Measurements from ENCODE around the gene UNKL.
"Not testable (repeated sequence)": the region's sequence is repeated elsewhere in the genome, so short reads cannot be mapped to it uniquely, and the experiment has no call there.

The UNKL gene

DNA sequence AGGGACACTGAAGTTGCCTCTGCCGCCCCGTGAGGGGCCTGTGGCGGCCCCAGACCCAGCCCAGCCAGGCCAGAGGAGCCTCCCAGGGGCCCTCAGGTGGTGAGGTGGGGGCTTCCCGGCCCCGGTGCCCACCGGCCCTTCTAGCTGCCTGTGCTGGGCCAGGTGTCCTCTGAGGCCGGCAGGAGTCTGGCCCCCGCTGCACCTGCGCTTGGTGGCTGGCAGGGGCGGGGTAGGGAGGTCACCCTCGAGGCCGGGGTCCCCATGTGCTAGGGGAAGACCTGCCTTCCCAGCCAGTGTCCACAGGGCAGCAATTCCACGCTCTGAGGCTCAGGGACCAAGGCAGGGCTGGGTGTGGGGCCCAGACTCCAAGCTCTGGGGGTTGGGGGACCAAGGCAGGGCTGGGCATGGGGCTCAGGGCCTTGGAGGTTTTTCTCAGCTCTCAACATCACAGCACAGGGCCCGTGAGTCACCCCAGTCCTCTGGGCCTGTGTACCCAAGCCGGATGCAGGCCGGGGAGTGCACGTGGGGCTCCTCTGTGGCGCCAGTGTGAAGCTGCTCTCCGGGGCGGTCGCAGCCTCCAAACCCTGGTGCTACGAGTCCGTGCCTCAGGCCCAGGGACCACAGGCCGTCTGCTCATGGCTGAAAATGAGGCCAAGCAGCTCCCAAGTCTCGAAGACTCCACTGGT lies 31.2 kb upstream of the UNKL start:
- DNase-seq = no peak

DNA sequence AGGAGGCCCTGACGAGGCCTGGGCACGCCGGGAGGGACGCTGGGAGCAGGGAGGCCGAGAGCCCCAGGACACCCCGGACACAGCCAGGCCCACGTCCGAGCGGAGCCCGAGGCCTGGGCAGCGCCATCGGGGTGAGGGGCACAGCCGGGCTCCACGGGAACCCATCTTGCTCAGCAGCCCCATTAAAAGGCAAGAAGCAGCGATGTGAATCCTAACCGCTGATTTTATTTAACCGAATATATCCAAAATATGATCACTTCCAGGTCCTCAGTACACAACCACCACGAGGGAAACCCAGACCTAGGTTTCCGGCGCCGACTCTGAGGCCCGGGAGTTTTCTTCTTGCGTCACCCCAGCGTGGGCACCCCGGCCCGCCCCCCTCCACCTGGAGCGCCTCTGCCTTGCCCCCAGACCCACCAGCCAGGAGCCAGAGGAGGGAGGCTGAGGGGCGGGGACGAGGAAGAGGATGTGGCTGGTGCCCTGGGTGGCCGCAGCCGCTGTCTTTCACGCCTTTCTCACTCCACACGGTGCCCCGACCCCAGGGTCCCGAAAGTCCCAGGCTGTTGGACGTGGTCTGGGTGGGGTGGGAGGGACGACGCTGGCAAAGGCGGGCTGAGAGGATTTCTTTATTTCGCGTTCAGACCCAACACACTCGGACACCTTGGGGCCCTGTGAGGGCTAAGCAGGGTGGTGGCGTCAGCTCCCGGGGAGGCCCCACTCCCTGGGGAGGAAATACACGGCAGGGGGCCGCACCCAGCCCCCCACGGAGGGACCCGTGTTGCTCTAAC lies 30.4 kb upstream of the UNKL start:
- no peak for DNase-seq

DNA sequence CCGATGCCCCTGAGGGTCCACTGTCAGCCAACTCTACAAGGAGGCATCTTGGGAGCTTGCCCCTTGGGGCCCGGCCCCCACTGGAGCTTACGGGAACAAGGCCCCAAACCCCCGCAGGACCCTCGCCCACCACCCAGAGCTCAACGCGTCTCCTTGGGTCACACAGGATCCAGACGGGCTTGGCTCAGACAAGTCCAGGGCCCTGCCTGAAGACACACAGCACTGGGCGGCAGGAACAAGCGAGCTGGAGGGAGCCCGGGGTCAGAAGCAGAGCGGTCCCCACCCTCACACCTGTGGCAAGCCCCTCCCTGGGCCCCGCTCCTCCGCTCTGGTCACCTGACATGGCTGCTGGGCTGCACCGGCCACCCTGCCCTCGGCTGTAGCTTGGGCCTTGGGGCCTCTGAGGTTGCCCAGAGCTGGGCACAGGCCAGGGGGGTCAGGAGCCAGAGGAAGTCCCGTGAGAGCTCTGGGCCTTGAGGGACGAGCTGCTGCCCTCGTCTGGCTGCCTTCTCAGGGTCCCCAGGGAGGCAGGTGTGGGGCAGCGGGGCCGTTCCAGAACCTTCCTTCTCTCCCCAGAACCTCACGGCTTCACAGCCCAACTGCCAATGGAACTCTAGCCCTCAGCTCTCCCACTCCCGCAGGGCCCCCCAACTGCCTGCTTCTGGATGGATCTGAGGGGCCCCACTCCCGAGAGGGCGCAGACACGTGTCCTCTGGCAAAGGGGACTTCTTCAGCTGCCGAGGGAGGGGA lies 29.7 kb upstream of the UNKL start, which contains the start of gene CCDC154:
Gene CCDC154, minus strand, starts transcription at position 577 of the 750 bp plus-strand sequence. Its CDS starts 234 bp downstream, at position 343.
- no peak for DNase-seq

DNA sequence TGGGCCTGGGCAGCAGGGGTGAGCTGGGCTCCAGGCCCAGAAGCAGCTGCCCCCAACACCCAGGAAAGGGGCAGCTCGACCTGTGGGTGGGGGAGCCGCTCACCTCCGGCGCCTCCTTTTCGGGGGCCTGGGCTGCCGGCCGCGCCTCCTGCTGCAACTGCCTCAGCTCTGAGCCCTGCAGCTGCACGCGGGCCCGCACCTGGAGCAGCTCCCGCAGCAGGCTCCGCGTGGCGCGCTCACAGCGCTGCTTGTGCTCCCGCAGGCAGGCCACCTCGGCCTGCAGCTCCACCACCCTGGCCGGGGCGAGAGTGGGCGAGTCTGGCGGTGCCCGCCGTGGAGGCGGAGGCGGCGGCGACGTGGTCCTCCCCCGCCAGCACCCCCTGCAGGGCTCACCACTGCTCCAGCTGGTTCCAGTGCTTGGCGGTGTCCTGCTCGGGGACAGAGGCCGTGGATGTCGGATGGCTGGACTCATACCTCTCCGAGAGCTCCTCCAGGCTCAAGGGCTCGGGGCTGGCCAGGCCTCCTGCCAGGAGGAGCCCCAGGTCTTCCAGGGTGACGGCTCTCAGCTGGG lies 29.0 kb upstream of the UNKL start:
- no peak for DNase-seq

DNA sequence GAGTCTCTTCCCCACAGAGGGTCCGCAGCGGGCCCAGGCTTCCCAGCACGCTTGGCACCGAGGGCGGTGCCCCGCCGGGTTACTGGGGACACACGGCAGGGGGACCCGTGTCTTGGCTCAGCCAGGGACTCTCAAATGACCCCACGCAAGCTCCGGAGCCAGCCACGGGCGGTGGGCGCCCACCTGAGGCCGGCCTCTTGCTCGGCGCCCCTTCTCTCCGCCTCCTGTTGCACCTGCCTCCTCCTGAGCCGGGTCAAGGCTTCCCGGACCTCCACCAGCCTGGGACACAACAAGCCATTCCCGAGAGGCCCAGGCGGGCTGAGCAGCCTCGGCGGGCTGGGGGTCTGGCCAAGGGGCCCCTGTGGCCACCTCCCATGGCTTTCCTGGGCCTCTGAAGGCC lies 28.2 kb upstream of the UNKL start:
- DNase-seq = no peak

DNA sequence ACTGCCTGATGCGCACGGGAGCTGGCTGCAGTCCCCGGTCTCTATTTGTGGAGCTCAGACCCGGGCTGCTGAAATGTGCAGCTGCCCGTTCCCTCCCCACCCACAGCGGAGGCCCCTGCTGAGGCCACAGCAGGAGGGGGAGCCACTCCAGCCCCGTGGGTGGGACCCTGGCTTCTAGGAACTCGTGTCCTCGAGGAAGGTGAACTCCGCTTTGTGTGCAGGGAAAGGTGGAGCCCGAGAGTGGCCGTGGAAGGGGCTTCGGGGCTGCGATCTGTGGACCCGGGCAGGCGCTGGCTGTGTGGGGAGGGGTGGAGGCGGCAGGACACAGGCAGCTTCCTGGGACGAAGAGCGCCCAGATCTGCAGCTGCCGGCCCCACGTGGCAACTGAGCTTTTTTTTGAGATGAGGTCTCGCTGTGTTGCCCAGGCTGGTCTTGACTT lies 26.9 kb upstream of the UNKL start:
- no peak for DNase-seq

DNA sequence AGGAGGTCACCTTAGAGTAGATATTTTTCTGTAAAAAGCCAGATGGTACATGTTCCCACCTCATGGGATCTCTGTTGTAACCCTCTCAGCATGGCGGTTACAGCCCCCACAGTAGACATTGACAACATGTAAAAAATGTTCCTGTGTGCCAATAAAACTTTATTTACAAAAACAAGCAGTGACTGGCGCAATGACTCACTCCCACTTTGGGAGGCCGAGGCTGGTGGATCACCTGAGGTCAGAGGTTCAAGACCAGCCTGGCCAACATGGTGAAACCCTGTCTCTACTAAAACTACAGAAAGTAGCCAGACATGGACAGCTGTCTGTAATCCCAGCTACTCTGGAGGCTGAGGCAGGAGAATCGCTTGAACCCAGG lies 25.2 kb upstream of the UNKL start:
- not testable (repeated sequence) for DNase-seq

DNA sequence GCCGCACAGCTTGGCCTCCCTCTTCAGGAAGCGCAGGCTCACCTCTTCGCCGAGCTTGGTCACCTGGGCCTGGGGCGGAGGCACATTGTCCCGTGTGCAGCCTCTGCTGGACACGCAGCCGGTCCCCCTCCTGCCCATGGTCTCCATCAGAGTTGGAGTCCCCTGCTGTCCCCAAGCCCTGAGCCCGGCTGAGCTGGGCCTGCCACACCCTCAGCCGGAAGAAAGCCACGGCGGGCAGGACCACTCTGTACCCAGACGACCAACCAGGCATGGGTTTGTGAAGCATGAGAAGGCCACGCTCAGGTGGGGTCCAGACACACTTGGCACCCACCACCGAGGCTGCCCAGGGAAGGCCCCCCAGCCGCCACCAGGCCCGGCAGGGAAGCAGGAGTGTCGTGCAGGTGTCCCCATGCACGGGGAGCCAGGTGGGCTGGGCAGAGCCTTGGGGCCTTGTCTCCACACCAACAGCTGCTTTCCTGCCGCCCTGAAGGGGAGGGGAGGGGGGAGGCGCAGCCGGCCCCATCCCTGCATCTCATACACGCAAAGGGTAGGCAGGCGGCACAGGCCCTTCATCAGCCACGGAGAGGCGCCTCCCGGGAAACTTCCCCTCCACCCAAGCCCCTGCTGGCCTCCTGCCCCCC lies 24.7 kb upstream of the UNKL start:
- no peak for DNase-seq

DNA sequence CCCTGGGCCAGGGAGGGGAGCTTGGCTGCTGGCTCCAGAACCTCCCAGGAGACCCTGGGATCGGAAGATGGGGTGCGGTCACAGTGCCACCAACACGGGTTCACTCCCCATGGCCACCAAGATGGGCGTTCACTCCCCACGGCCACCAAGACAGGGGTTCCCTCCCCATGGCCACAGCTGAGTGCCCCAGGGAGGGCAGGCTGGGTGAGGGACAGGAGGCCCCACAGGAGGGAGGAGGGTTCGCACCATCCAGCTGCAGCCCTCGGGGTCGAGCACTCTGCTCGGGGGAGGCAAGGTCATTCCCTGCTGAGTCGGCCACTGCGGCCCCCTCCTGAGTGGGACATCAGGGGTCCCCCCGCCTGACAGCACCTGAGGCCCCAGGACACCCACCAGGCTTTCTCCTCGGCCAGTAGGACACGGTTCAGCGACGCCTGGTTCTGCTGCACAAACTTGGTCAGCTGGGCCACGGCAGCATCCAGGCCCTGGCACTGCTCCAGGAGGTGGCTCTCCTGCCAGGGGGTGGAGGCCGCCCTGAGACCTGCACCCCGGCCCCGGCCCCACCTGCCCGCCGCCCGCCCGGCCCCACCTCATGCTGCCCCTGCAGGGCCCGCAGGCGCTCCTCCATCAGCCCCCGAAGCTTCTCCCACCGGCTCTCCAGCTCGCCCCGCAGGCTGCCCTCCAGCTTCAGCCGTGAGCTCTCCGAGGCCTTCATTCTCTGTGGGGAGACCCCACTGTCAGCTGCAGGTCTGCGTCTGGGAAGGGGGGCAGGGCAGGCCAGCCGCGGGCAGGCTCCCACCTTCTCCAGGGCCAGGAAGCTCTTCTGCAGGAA lies 23.9 kb upstream of the UNKL start:
- no peak for DNase-seq

DNA sequence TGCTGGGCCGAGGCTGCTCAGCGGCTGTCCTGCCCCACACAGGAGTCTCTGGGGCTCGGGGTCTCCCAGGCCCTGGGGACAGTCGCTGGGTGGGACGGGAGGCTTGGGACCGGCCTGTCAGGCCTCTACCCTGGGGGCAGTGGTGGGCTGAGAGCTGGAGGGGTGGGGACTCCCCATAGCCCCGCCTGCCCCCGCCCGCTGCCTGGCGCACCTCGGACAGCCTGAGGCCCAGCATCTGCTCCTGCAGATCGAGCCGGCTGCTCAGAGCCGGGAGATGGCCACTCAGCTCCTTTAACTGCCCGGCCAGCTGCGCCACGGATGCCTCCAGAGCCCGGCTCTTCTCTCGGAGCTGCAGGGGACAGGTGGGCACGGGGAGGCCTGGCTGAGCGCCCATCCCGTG lies 23.1 kb upstream of the UNKL start:
- no peak for DNase-seq

DNA sequence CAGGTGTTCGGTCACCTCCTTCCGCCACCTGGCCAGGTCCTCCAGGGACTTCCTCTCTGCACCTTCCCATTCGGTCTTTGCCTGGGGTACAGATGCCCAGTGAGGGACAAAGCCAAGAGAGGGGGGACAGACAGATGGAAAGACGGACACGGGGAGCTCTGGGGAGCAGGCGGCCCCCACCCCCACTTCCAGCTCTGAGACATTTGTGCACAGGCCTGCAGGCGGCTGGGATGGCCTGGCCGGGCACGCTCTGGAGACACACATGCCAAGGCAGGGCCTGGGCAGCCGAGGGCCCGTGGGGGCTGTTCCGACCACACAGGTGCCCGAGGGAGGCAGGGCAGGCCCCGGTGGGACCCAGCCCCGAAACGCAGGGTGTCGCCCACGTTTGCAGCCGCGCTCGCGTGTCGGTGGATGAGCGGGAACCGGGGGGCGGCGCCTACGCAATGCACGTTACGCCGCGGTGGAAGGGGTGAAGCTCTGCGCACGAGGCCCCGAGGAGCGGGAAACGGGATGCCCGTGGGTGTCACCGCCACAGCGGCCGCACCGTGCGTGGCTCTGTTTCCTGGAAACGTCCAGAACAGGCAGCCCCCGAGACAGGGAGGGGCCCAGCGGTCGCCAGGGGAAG lies 22.3 kb upstream of the UNKL start:
- DNase-seq = no peak

DNA sequence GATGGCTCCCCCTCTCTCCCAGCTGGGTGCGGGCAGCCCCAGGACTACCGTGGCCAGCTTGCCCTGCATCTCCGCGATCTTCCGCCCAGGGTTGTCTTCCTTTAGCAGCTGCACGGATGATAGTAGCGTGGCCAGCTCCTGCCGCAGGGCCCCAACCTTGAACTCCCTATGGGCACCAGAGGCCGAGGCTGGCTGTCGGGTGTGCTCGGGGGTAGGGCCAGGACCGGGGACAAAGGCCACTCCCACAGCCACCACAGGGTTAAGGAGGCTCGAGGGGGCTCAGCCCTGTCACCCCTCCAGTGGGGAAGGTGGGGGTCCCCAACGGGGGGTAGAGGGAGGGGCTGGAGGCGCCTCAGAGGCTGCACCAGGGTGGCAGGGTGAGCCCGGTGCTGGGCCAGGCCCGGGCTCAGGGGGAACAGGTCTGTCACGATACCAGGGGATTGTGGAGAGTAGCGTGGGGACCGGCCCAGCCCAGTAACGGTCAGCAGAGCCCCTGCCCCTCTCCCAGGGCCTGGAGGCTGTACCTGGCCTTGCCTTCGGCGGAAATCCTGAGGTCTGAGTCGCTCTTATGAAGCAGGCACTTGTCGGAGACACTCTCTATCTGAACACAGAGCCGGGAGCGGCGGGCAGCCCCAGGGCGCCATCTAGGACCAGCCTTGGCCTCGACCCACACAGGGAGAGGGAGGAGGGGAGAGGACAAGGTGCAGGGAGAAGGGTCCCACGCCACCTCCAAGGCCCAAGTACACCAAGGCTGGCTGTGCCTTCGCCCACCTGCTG lies 21.6 kb upstream of the UNKL start:
- no peak for DNase-seq

DNA sequence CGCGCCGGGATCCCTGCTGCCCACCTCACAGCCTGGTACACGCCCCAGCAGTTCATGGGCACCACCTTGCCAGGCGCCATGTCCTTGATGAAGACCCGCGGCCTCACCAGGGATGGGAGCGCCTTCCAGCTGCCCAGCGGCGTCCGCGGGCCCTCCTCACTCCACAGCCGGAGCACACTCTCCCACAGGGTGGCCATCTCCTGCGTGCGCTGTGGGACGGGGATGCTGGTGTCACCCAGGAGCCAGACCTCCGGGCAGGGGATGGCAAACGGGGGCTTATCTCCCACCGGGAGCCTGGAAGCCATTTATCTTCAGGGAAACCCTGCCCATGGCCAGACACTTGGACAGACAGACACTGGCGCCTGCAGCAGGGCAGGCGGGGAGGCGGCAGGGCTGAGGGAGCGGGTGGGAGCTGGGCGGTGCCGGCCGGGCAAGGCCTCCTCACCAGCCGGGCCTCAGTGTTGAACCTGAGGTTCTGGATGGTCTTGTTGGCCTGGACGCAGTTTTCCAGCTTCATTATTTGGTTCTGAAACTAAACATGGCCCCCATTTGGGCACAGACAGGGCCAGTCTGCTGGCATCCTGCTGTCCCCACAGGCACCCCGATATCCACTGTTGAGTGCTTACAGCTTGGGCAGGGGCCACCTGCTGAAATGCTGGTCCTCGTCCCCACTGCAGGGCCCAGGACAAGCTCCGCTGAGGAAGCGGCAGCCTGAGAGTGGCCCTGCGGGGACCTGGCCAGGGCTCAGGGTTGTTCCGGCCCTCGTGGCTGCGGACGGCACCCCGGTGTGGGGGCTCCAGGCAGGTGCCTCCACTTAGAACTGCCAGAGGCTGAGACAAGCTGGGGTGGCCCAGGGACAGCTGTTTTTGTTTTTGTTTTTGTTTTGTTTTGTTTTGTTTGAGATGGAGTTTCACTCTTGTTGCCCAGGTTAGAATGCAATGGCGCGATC lies 20.4 kb upstream of the UNKL start:
- no peak for DNase-seq

DNA sequence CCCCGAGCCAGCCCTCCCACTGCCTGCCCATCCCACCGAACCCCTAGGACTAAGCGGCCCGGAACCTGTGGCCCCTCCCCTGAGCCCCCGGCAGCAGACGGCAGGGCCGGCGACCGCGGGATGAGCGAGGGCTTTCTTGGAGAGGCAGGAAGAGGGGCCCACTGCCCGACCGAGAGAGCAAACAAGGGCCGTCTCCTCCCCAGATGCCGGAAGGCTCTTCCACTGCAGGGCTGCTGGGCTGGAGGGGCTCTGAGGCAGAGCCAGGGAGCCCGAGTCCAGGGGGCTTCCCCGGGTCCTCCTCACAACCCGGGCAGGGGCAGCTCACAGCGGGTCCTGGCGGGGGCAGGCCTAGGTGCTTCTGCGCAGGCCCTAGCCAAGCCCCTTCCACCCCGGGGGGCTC lies 19.3 kb upstream of the UNKL start:
- DNase-seq = no peak

DNA sequence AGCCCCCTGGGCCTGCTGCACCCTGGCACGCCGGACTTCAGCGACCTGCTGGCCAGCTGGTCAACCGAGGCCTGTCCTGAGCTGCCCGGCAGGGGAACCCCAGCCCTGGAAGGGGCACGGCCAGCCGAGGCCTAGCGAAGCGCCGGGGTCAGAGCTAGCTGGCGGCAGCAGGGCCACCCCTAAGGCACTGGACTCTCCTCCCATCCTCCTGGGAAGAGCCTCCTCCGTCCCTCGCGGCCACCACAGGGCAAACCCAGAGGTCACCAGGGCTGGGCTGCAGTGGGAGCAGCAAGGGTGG lies 18.7 kb upstream of the UNKL start:
- no peak for DNase-seq

DNA sequence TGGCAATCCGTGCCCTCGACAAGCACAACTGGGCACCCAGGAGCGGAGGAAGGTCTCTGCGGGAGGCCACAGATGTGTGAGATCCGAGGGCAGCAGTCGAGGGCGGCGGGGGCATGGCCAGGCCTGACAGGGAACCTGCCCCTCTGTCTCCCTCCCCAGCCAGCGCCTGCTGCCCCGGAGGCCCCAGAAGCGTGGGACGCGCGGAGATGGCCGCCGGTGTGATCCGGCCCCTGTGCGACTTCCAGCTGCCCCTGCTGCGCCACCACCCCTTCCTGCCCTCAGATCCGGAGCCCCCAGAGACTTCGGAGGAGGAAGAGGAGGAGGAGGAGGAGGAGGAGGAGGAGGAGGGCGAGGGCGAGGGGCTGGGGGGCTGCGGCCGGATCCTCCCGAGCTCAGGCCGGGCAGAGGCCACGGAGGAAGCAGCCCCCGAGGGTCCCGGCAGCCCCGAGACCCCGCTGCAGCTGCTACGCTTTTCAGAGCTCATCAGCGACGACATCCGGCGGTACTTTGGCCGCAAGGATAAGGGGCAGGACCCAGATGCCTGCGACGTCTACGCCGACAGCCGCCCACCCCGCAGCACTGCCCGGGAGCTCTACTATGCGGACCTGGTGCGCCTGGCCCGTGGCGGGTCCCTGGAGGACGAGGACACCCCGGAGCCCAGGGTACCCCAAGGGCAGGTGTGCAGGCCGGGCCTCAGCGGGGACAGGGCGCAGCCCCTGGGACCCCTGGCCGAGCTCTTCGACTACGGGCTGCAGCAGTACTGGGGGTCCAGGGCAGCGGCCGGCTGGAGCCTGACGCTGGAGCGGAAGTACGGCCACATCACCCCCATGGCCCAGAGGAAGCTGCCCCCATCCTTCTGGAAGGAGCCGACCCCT lies 18.1 kb upstream of the UNKL start:
- DNase-seq = no peak

DNA sequence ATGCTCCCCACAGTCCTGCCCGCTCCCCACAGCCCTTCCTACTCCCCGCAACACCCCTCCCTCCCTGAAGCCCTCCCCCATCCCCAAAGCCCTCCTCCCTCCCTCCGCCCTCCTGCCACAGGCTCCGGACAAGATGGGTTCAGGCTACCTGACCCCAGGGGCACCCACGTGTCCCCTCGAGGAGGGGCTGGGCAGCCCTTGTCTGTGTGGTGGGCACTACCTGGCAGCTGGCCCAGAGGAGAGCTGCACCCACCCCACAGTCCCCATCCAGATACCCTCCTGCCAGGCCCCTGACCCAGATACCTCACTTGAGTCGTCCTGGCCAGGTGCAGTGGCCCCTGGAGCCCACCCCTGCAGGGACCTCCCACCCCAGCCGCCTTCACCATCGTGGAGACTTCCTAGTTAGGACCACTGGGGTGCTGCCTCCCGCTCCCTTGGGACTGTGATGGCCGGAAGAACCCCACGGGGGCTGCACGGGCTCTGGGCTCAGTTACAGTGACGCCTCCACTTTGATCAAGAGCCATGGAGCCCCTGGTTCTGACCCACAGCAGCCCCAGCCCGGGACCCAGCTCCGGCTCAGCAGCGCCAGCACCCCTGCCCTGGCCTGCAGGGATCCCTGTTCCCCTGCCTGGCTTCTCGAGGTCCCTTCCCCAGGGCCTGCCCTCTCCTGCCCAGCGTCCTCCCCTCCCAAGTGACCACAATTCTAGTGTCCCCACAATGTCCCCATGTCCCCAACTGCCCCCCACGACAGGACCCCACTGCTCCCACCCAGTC lies 17.2 kb upstream of the UNKL start:
- no peak for DNase-seq

All from NCI-H1417 treated with DMSO at 0.1 percent for 48 hours (cell line).